ENCODE data around the gene GNPTG. TPM values are rescaled to one million over a fixed set of nuclear protein-coding genes. Genes with fewer than 3 reads are reported as not detected.
"Not testable (repeated sequence)": the region's sequence is repeated elsewhere in the genome, so short reads cannot be mapped to it uniquely, and the experiment has no call there.

Gene GNPTG
- total and polyA plus RNA-seq, 2 donors (not counting 1 experiment from before 2014, with no cell fraction given) = 76.0 to 109 TPM

DNA sequence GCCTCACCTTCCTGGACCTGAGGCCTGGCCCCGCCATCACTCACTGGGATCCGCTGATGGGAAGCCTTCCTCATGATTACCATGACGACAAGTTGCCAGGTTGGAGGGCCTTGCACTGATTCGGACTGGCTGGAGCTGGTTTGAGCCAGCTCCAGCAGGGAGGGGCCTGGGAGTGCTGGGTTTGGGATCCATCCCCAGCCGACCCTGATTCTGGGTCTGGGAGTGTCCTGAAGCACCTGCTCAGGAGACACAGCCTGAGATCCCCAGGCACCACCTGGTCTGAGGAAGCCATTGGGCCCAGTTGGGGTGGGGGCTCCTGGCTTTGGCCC, 24.1 kb upstream of the GNPTG start:
- POLR2A ChIA-PET = interaction anchor here (1.3 kb wide), 1 partner anchor 24 kb away, joined by 4 read pairs; no protein-coding TSS in a partner anchor
- Mint-ChIP-seq H3K27ac (no peak overlapping the region), H3K4me1 (peaks cover 17% of the 10 kb centered on the region), H3K4me3 (no peak overlapping the region), H3K9me3 (ENCODE audit: insufficient read depth) (no peaks in the 10 kb centered on the region), H3K27me3 (peaks cover 3% of the 10 kb centered on the region)
- Histone ChIP-seq H2AFZ (ENCODE audit: insufficient read depth, low read depth, low read length, poor library complexity, severe bottlenecking) (no peak overlapping the region), H3K27me3 (replicated peaks in 1 of 4; ENCODE audit: control extremely low read depth in 1 of 4, control insufficient read depth in 3 of 4, insufficient read depth in 4 of 4, low read length in 3 of 4) (peaks cover 0 to 18% (median 5%) of the 10 kb centered on the region in 4 experiments), H3K36me3 (replicated peaks in 1 of 2; ENCODE audit: control extremely low read depth in 1 of 2, control insufficient read depth in 1 of 2, extremely low read depth in 1 of 2, insufficient read depth in 2 of 2, low read length in 1 of 2) (peaks cover 0 to 27% of the 10 kb centered on the region in 2 experiments), H3K27ac (ENCODE audit: low read length in 2 of 2) (peak overlapping the region; percentile 73 to 84), H3K4me3 (ENCODE audit: control extremely low read depth in 1 of 5, extremely low read depth in 1 of 5, insufficient read depth in 1 of 5, low read depth in 2 of 5, low read length in 4 of 5) (no peak overlapping the region), H3K79me2 (ENCODE audit: control insufficient read depth, insufficient read depth, low read length) (peaks cover 3% of the 10 kb centered on the region), H3K4me1 (ENCODE audit: control insufficient read depth in 2 of 2, insufficient read depth in 2 of 2, low read length in 2 of 2) (peaks cover 18 to 50% of the 10 kb centered on the region in 2 donors), H3K9me3 (ENCODE audit: control extremely low read depth in 1 of 3, control insufficient read depth in 2 of 3, insufficient read depth in 1 of 3, low read length in 2 of 3) (peaks cover 0 to 14% (median 3%) of the 10 kb centered on the region in 3 donors), H3K4me2 (replicated peaks; ENCODE audit: low read depth, low read length, poor library complexity, severe bottlenecking) (peak overlapping the region; percentile 40), H3K9ac (ENCODE audit: low read length) (no peak overlapping the region), H4K20me1 (ENCODE audit: control insufficient read depth, insufficient read depth, low read length, poor library complexity, severe bottlenecking) (peaks cover 25% of the 10 kb centered on the region)
- ATAC-seq (ENCODE audit: low read depth) = no peak
- intact Hi-C loops (cut with micrococcal nuclease) = no loop called here
- no peak for TF ChIP-seq EZH2 (IDR thresholded peaks at IDR 0.05; ENCODE audit: borderline replicate concordance, insufficient read depth, low read depth, low read length, poor library complexity, severe bottlenecking)
- TF ChIP-seq, protein P1, sequence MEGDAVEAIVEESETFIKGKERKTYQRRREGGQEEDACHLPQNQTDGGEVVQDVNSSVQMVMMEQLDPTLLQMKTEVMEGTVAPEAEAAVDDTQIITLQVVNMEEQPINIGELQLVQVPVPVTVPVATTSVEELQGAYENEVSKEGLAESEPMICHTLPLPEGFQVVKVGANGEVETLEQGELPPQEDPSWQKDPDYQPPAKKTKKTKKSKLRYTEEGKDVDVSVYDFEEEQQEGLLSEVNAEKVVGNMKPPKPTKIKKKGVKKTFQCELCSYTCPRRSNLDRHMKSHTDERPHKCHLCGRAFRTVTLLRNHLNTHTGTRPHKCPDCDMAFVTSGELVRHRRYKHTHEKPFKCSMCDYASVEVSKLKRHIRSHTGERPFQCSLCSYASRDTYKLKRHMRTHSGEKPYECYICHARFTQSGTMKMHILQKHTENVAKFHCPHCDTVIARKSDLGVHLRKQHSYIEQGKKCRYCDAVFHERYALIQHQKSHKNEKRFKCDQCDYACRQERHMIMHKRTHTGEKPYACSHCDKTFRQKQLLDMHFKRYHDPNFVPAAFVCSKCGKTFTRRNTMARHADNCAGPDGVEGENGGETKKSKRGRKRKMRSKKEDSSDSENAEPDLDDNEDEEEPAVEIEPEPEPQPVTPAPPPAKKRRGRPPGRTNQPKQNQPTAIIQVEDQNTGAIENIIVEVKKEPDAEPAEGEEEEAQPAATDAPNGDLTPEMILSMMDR (IDR thresholded peaks at IDR 0.05) = no peak
- CTCF ChIA-PET = no interaction called here
- 93% methylated on average over 5 of the region's 5 CpGs for WGBS (ENCODE audit: insufficient coverage)
- DNase-seq = no peak

DNA sequence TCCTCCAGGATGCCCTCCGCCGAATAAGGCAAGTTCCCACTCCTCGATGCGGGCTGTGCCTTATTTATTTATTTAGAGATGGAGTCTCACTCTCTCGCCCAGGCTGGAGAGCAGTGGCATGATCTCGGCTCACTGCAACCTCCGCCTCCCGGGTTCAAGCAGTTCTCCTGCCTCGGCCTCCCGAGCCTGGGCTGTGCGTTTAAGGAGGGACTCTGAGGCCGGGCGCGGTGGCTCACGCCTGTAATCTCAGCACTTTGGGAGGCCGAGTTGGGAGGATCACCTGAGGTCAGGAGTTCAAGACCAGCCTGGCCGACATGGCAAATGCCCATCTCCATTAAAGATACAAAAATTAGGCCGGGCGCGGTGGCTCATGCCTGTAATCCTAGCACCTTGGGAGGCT, 23.6 kb upstream of the GNPTG start:
- Histone ChIP-seq H3K27me3 (replicated peaks in 1 of 4; ENCODE audit: control extremely low read depth in 1 of 4, control insufficient read depth in 3 of 4, insufficient read depth in 4 of 4, low read length in 3 of 4) (peaks cover 0 to 23% (median 7%) of the 10 kb centered on the region in 4 experiments), H3K4me1 (ENCODE audit: control insufficient read depth in 2 of 2, insufficient read depth in 2 of 2, low read length in 2 of 2) (peaks cover 24 to 56% of the 10 kb centered on the region in 2 donors), H3K9me3 (ENCODE audit: control extremely low read depth in 1 of 3, control insufficient read depth in 2 of 3, insufficient read depth in 1 of 3, low read length in 2 of 3) (peaks cover 0 to 18% (median 3%) of the 10 kb centered on the region in 3 donors), H3K36me3 (replicated peaks in 1 of 2; ENCODE audit: control extremely low read depth in 1 of 2, control insufficient read depth in 1 of 2, extremely low read depth in 1 of 2, insufficient read depth in 2 of 2, low read length in 1 of 2) (peaks cover 0 to 26% of the 10 kb centered on the region in 2 experiments), H4K20me1 (ENCODE audit: control insufficient read depth, insufficient read depth, low read length, poor library complexity, severe bottlenecking) (peaks cover 25% of the 10 kb centered on the region)
- H3K9ac ChIP-seq (ENCODE audit: low read length); H3K27me3 Mint-ChIP-seq; ATAC-seq (ENCODE audit: low read depth); H3K27ac ChIP-seq (ENCODE audit: low read length in 2 of 2); CTCF ChIA-PET; H3K79me2 ChIP-seq (ENCODE audit: control insufficient read depth, insufficient read depth, low read length); H3K4me3 Mint-ChIP-seq; POLR2A ChIA-PET; H2AFZ ChIP-seq (ENCODE audit: insufficient read depth, low read depth, low read length, poor library complexity, severe bottlenecking); H3K9me3 Mint-ChIP-seq (ENCODE audit: insufficient read depth); H3K4me3 ChIP-seq (ENCODE audit: control extremely low read depth in 1 of 5, extremely low read depth in 1 of 5, insufficient read depth in 1 of 5, low read depth in 2 of 5, low read length in 4 of 5); DNase-seq; H3K4me2 ChIP-seq (replicated peaks; ENCODE audit: low read depth, low read length, poor library complexity, severe bottlenecking); intact Hi-C loops (cut with micrococcal nuclease): not testable (repeated sequence)
- Mint-ChIP-seq H3K4me1 (peaks cover 20% of the 10 kb centered on the region), H3K27ac (peak overlapping the region; percentile 26)
- 95% methylated on average over 20 of the region's 20 CpGs for WGBS (ENCODE audit: insufficient coverage)

DNA sequence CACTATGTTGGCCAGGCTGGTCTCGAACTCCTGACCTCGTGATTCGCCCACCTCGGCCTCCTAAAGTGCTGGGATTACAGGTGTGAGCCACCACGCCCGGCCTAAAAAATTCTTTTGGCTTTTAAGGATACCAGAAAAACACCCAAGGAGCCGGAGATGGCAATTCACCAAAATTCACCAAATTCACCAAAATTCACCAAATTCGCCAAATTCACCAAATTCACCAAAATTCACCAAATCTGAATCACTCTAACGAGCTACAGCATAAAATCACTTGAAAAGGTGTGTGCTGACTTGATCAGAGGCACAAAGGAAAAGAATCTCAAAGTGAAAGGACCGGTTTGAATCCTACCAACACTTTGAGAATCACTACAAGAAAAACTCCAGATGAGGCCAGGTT, 22.8 kb upstream of the GNPTG start:
- H3K27ac Mint-ChIP-seq; intact Hi-C loops (cut with micrococcal nuclease); H3K4me2 ChIP-seq (replicated peaks; ENCODE audit: low read depth, low read length, poor library complexity, severe bottlenecking); H2AFZ ChIP-seq (ENCODE audit: insufficient read depth, low read depth, low read length, poor library complexity, severe bottlenecking); ATAC-seq (ENCODE audit: low read depth); H3K79me2 ChIP-seq (ENCODE audit: control insufficient read depth, insufficient read depth, low read length); H3K27me3 Mint-ChIP-seq; H3K9me3 Mint-ChIP-seq (ENCODE audit: insufficient read depth); H3K4me3 ChIP-seq (ENCODE audit: control extremely low read depth in 1 of 5, extremely low read depth in 1 of 5, insufficient read depth in 1 of 5, low read depth in 2 of 5, low read length in 4 of 5); H3K9ac ChIP-seq (ENCODE audit: low read length); DNase-seq; H3K27ac ChIP-seq (ENCODE audit: low read length in 2 of 2); CTCF ChIA-PET: not testable (repeated sequence)
- peaks cover 0 to 18% (median 3%) of the 10 kb centered on the region in 3 donors for H3K9me3 ChIP-seq (ENCODE audit: control extremely low read depth in 1 of 3, control insufficient read depth in 2 of 3, insufficient read depth in 1 of 3, low read length in 2 of 3)
- peak overlapping the region; percentile 19 for H3K4me3 Mint-ChIP-seq
- WGBS (ENCODE audit: insufficient coverage) = 97% methylated on average over 9 of the region's 10 CpGs
- POLR2A ChIA-PET = interaction anchor here (1.1 kb wide), 1 partner anchor 20 kb away, joined by 8 read pairs; the partner anchor contains the start of gene UBE2I
- H3K4me1 ChIP-seq (ENCODE audit: control insufficient read depth in 2 of 2, insufficient read depth in 2 of 2, low read length in 2 of 2) = peaks cover 30 to 60% of the 10 kb centered on the region in 2 donors
- peaks cover 0 to 28% (median 9%) of the 10 kb centered on the region in 4 experiments for H3K27me3 ChIP-seq (replicated peaks in 1 of 4; ENCODE audit: control extremely low read depth in 1 of 4, control insufficient read depth in 3 of 4, insufficient read depth in 4 of 4, low read length in 3 of 4)
- peaks cover 20% of the 10 kb centered on the region for H3K4me1 Mint-ChIP-seq
- H4K20me1 ChIP-seq (ENCODE audit: control insufficient read depth, insufficient read depth, low read length, poor library complexity, severe bottlenecking) = peaks cover 20% of the 10 kb centered on the region
- peaks cover 0 to 19% of the 10 kb centered on the region in 2 experiments for H3K36me3 ChIP-seq (replicated peaks in 1 of 2; ENCODE audit: control extremely low read depth in 1 of 2, control insufficient read depth in 1 of 2, extremely low read depth in 1 of 2, insufficient read depth in 2 of 2, low read length in 1 of 2)
